GM23248 (cell line): ENCODE results near the gene MPP3. TPM values are rescaled to one million over a fixed set of nuclear protein-coding genes. Genes with fewer than 3 reads are reported as not detected.

Experiments used
- DNase-seq: peaks from one replicate; pipeline ENCODE4 v3.0.0-alpha.2; 2015
- H2AFZ ChIP-seq: fragments of 200-600 bp; sonication (generic); 2 replicates; pipeline ENCODE4 v1.6.1; 2016; ENCODE audit warnings: antibody characterized with exemption
- H3F3A ChIP-seq: fragments of 200-600 bp; sonication (generic); 2 replicates; pipeline ENCODE4 v1.6.1; 2016; ENCODE audit warnings: mild to moderate bottlenecking, antibody characterized with exemption, mixed run types; ENCODE audit not compliant: insufficient read depth
- H3K27ac ChIP-seq: fragments of 200-600 bp; sonication (generic); 2 replicates; pipeline ENCODE4 v1.5.1; 2016; ENCODE audit warnings: mild to moderate bottlenecking
- H3K27me3 ChIP-seq: fragments of 200-600 bp; sonication (generic); replicated peaks from 2 replicates; pipeline ENCODE4 v1.6.1; 2016; ENCODE audit warnings: mild to moderate bottlenecking; ENCODE audit not compliant: insufficient read depth
- H3K36me3 ChIP-seq: fragments of 200-600 bp; sonication (generic); 2 replicates; pipeline ENCODE4 v1.6.1; 2016; ENCODE audit warnings: low read depth, mild to moderate bottlenecking
- H3K4me1 ChIP-seq: fragments of 200-600 bp; sonication (generic); 2 replicates; pipeline ENCODE4 v1.6.1; 2016; ENCODE audit warnings: mild to moderate bottlenecking; ENCODE audit not compliant: insufficient read depth
- H3K4me2 ChIP-seq: fragments of 200-600 bp; sonication (generic); one replicate; pipeline ENCODE4 v1.6.1; 2016; ENCODE audit warnings: mild to moderate bottlenecking; ENCODE audit not compliant: unreplicated experiment
- H3K4me3 ChIP-seq: fragments of 200-600 bp; sonication (generic); 2 replicates; pipeline ENCODE4 v1.5.1; 2016; ENCODE audit warnings: mild to moderate bottlenecking
- H3K79me2 ChIP-seq: fragments of 200-600 bp; sonication (generic); 2 replicates; pipeline ENCODE4 v1.6.1; 2016; ENCODE audit warnings: mild to moderate bottlenecking; ENCODE audit not compliant: insufficient read depth
- H3K9ac ChIP-seq: fragments of 200-600 bp; sonication (generic); 2 replicates; pipeline ENCODE4 v1.6.1; 2016; ENCODE audit warnings: mild to moderate bottlenecking
- H3K9me2 ChIP-seq: fragments of 200-600 bp; sonication (generic); 2 replicates; pipeline ENCODE4 v1.6.1; 2016; ENCODE audit warnings: mixed run types, mild to moderate bottlenecking, moderate library complexity; ENCODE audit not compliant: insufficient read depth
- H3K9me3 ChIP-seq: fragments of 200-600 bp; sonication (generic); one replicate; pipeline ENCODE4 v1.6.1; 2017; ENCODE audit warnings: low read depth
- H4K20me1 ChIP-seq: fragments of 200-600 bp; sonication (generic); 2 replicates; pipeline ENCODE4 v1.6.0; 2016; ENCODE audit not compliant: insufficient read depth
- EZH2 ChIP-seq: fragments of 200-600 bp; sonication (generic); IDR thresholded peaks from 2 replicates; pipeline ENCODE4 v1.6.1; 2018; ENCODE audit warnings: antibody characterized with exemption, mild to moderate bottlenecking; ENCODE audit not compliant: insufficient read depth, poor library complexity, severe bottlenecking
- EZH2phosphoT487 ChIP-seq: fragments of 200-600 bp; sonication (generic); IDR thresholded peaks from 2 replicates; pipeline ENCODE4 v1.6.1; 2018; ENCODE audit warnings: antibody characterized with exemption, moderate library complexity, mild to moderate bottlenecking, low read depth; ENCODE audit not compliant: insufficient read depth
- WGBS, 2 experiments: methylation state at CpG; one replicate each; pipeline ENCODE4 v1.1.6; 2015 to 2017; ENCODE audit warnings: low lambda C conversion rate in 2 of 2, low coverage in 1 of 2; ENCODE audit errors: missing lambda C conversion rate in 2 of 2; 5-methylcytosine and 5-hydroxymethylcytosine counted together
- in situ Hi-C: fragments of 300-500 bp; cut with MboI; formaldehyde crosslinking; loops from 2 replicates; pipeline ENCODE4 v1.15.0; 2020
- polyA plus RNA-seq: library from polyadenylated mRNA; unstranded; fragments of >200 nt; fragmentation: Nextera tagmentation; extraction: Ambion mirVana; gene quantifications from 2 replicates; pipeline ENCODE4 v1.2.1, GENCODE V29; 2016
- total RNA-seq: library from RNA; depleted of rRNA; stranded (reverse); fragments of >200 nt; shearing (Covaris generic); gene quantifications from 2 replicates; pipeline ENCODE4 v1.2.3, GENCODE V29; 2014

The MPP3 gene
- total and polyA plus RNA-seq, 2 experiments from 2014 or later = 6.3 to 6.6 TPM

- no peak for DNase-seq
- no peak overlapping the region for H3K4me2 ChIP-seq
- no peak overlapping the region for H3K27ac ChIP-seq
- no peak overlapping the region for H2AFZ ChIP-seq
- no peak overlapping the region for H3K4me3 ChIP-seq
- H3K9ac ChIP-seq = no peak overlapping the region
- 78 to 81% methylated on average over 6 of the region's 6 CpGs for WGBS, 2 experiments
- peaks cover 23% of the 10 kb centered on the region for H3F3A ChIP-seq
- no peaks in the 10 kb centered on the region for H3K79me2 ChIP-seq
- TF ChIP-seq EZH2phosphoT487 = no peak
- TF ChIP-seq EZH2 = no peak
- H3K36me3 ChIP-seq = 0 out of 2 replicates have a peak, but pooled peaks cover 7% of the 10 kb centered on the region
- H3K9me2 ChIP-seq = no peaks in the 10 kb centered on the region
- peaks cover 4% of the 10 kb centered on the region; the same call in 1 of the 2 replicates for H3K4me1 ChIP-seq
- H3K27me3 ChIP-seq = no peaks in the 10 kb centered on the region
- no peaks in the 10 kb centered on the region for H3K9me3 ChIP-seq
- H4K20me1 ChIP-seq = no peaks in the 10 kb centered on the region
- in situ Hi-C loops = no loop called here
Observed at GRCh38 chr17:43767053-43767712, 65.8 kb downstream of the MPP3 start.

GRCh38 chr17:43766413-43767052, 66.4 kb downstream of the MPP3 start:
- H3K4me1 ChIP-seq = peaks cover 4% of the 10 kb centered on the region; the same call in 1 of the 2 replicates
- H3K27me3 ChIP-seq = no peaks in the 10 kb centered on the region
- H4K20me1 ChIP-seq = no peaks in the 10 kb centered on the region
- no peak overlapping the region for H3K9ac ChIP-seq
- no peaks in the 10 kb centered on the region for H3K9me2 ChIP-seq
- peak; percentile 76 for DNase-seq
- H3K27ac ChIP-seq = no peak overlapping the region
- no peaks in the 10 kb centered on the region for H3K79me2 ChIP-seq
- no peaks in the 10 kb centered on the region for H3K9me3 ChIP-seq
- in situ Hi-C loops = no loop called here
- no peak overlapping the region for H2AFZ ChIP-seq
- H3K36me3 ChIP-seq = 0 out of 2 replicates have a peak, but pooled peaks cover 7% of the 10 kb centered on the region
- H3F3A ChIP-seq = peaks cover 23% of the 10 kb centered on the region
- TF ChIP-seq EZH2phosphoT487 (no peak), EZH2 (no peak)
- H3K4me3 ChIP-seq = no peak overlapping the region
- H3K4me2 ChIP-seq = no peak overlapping the region
- WGBS, 2 experiments = 47 to 48% methylated on average over 7 of the region's 7 CpGs

GRCh38 chr17:43760254-43760852, 72.6 kb downstream of the MPP3 start:
- Histone ChIP-seq H3K9me3 (no peaks in the 10 kb centered on the region), H2AFZ (no peak overlapping the region), H3K27me3 (0 out of 2 replicates have a peak, but pooled peaks cover 13% of the 10 kb centered on the region), H3K27ac (no peak overlapping the region), H3K4me3 (no peak overlapping the region), H3K4me2 (no peak overlapping the region), H3K9me2 (no peaks in the 10 kb centered on the region), H3K4me1 (peaks cover 4% of the 10 kb centered on the region; the same call in 1 of the 2 replicates), H3K79me2 (no peaks in the 10 kb centered on the region), H3F3A (peaks cover 8% of the 10 kb centered on the region; the same call in 1 of the 2 replicates), H3K36me3 (no peaks in the 10 kb centered on the region), H4K20me1 (no peaks in the 10 kb centered on the region), H3K9ac (no peak overlapping the region)
- TF ChIP-seq EZH2phosphoT487 (no peak), EZH2 (no peak)
- WGBS, 2 experiments = 6 to 12% methylated on average over 10 of the region's 10 CpGs
- in situ Hi-C loops = loop anchor here (5.0 kb wide), 1 partner anchor 63 kb away; no protein-coding TSS in a partner anchor
- DNase-seq = peak; percentile 91

GRCh38 chr17:43759836-43760235, 73.1 kb downstream of the MPP3 start:
- Histone ChIP-seq H3K79me2 (no peaks in the 10 kb centered on the region), H3K27me3 (0 out of 2 replicates have a peak, but pooled peaks cover 13% of the 10 kb centered on the region), H3K9me3 (no peaks in the 10 kb centered on the region), H3K9me2 (no peaks in the 10 kb centered on the region), H3K4me1 (peaks cover 4% of the 10 kb centered on the region; the same call in 1 of the 2 replicates), H2AFZ (no peak overlapping the region), H4K20me1 (no peaks in the 10 kb centered on the region), H3K4me3 (no peak overlapping the region), H3F3A (peaks cover 4% of the 10 kb centered on the region; the same call in 1 of the 2 replicates), H3K27ac (no peak overlapping the region), H3K36me3 (no peaks in the 10 kb centered on the region), H3K4me2 (no peak overlapping the region), H3K9ac (no peak overlapping the region)
- TF ChIP-seq EZH2phosphoT487 (no peak), EZH2 (no peak)
- DNase-seq = no peak
- in situ Hi-C loops = loop anchor here (5.0 kb wide), 1 partner anchor 63 kb away; no protein-coding TSS in a partner anchor
- 70 to 71% methylated on average over 7 of the region's 7 CpGs for WGBS, 2 experiments
